ENCODE results near the gene COL6A1. TPM values are rescaled to one million over a fixed set of nuclear protein-coding genes. Genes with fewer than 3 reads are reported as not detected.
A peak's percentile ranks its signal among the peaks of the same experiment; 100 is the strongest.

COL6A1 gene
- total and polyA plus RNA-seq, 2 of the 4 experiments (the other 2 are of a cell fraction), result 173 to 1,578 TPM

DNA sequence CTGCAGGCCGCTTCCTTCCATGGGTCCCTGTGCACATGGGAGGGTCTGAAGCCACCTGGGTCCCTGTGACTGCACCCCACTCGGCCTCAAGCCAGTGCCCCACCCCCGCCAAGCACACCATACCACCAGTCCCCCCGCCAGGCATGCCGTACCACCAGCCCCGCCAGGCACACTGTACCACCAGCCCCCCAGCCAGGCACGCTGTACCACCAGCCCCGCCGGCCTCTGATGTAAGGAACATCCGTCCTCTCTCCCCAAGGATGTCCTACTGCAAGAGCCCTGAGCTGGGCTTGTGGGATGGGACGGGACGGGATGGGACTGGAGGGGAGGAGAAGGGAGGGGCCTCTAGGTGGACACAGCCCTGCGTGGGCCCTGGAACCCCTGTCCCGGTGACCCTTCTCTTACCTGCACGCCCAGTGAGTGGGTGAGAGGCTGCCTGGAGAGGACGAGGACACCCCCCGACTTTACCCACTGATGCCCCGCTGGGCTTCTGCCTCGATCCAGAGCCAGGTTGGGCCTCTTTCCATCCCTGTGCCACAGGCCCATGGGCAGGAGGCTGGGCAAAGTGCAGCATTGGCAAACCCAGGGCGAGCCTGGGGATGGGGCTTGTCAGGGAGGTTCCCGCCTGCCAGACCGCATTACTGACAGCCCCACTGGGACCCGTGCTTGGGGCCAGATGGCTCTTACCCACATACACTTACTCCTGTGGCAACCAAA lies 40.8 kb upstream of the COL6A1 start:
- in situ Hi-C loops (cut with MboI; ENCODE audit: low sequenced_read_pairs) (no loop called here), intact Hi-C loops (cut with micrococcal nuclease) (no loop called here), dilution Hi-C loops (cut with HindIII; ENCODE audit: low sequenced_read_pairs, unreplicated experiment) (no loop called here)
- Histone ChIP-seq H2AFZ (replicated peaks; ENCODE audit: low read length, poor library complexity) (no peak overlapping the region), H2AK5ac (ENCODE audit: low read depth, low read length) (no peak overlapping the region), H3K9me3 (ENCODE audit: control insufficient read depth, insufficient read depth, low read length) (peaks cover 15% of the 10 kb centered on the region), H3K79me1 (ENCODE audit: low read depth in 1 of 2, low read length in 2 of 2) (no peaks in the 10 kb centered on the region), H3K4ac (ENCODE audit: low read depth, low read length) (no peak overlapping the region), H4K8ac (ENCODE audit: low read depth in 2 of 2, low read length in 2 of 2) (no peak overlapping the region), H3K18ac (ENCODE audit: low read depth, low read length) (no peak overlapping the region), H4K91ac (ENCODE audit: insufficient read depth, low read depth, low read length) (no peak overlapping the region), H3K56ac (ENCODE audit: extremely low read depth, insufficient read depth, low read length) (no peak overlapping the region), H4K5ac (ENCODE audit: low read depth, low read length) (no peak overlapping the region), H3K9me1 (ENCODE audit: insufficient read depth, low read length) (no peaks in the 10 kb centered on the region), H3K4me1 (ENCODE audit: control insufficient read depth, insufficient read depth, low read length) (no peaks in the 10 kb centered on the region), H3K4me3 (ENCODE audit: insufficient read depth, low read depth, low read length) (no peak overlapping the region), H3K36me3 (ENCODE audit: control insufficient read depth, insufficient read depth, low read length) (no peaks in the 10 kb centered on the region), H3K14ac (replicated peaks; ENCODE audit: low read depth, low read length) (no peak overlapping the region), H3K27me3 (ENCODE audit: control insufficient read depth, insufficient read depth, low read length) (no peaks in the 10 kb centered on the region; the same call in 1 of the 2 replicates), H4K20me1 (ENCODE audit: insufficient read depth, low read length) (no peaks in the 10 kb centered on the region), H3K9ac (ENCODE audit: low read depth, low read length) (no peak overlapping the region), H3K4me2 (ENCODE audit: low read depth, low read length) (no peak overlapping the region), H2BK120ac (ENCODE audit: low read depth, low read length) (no peak overlapping the region), H2AK9ac (replicated peaks; ENCODE audit: low read depth, low read length, poor library complexity) (peak overlapping the region; percentile 28), H3K23ac (ENCODE audit: low read depth, low read length) (no peak overlapping the region), H2BK5ac (ENCODE audit: low read depth, low read length, poor library complexity, severe bottlenecking) (no peak overlapping the region), H3K27ac (ENCODE audit: insufficient read depth, low read length) (no peak overlapping the region), H2BK20ac (ENCODE audit: low read depth, low read length) (no peak overlapping the region), H2BK15ac (ENCODE audit: low read depth, low read length) (no peak overlapping the region)
- BruUV-seq (replicated peaks), result no TSS peak
- CTCF ChIA-PET, result no interaction called here
- no peak for DNase-seq
- TF ChIP-seq CHD1 (IDR thresholded peaks at IDR 0.05; ENCODE audit: low read depth, low read length), result no peak
- POLR2A ChIA-PET (ENCODE audit: unreplicated experiment), result no interaction called here
- ATAC-seq (ENCODE audit: low read depth), result no peak
- WGBS, 2 experiments (ENCODE audit: extremely low coverage in 2 of 2, insufficient read length in 1 of 2), result 92% methylated on average over 2 of the region's 23 CpGs; no CpG with 5 or more reads in 1 of the 2 experiments

Measured in IMR-90 (cell line).